Cardiac muscle cell (in vitro differentiated cells and primary cell): ENCODE data around the gene ARHGAP26. TPM values are rescaled to one million over a fixed set of nuclear protein-coding genes. Genes with fewer than 3 reads are reported as not detected.

Experiments used
- DNase-seq, 2 donors: peaks; one replicate each; pipeline versions ENCODE4 v3.0.0 to v3.0.0-alpha.2; 2010 to 2017; ENCODE audit warnings: low read depth in 1 of 2, low spot score in 1 of 2
- H3K27ac ChIP-seq: fragments of 200-600 bp; sonication (generic); 2 replicates; pipeline ENCODE4 v1.5.1; 2016
- H3K27me3 ChIP-seq: fragments of 200-600 bp; sonication (generic); 2 replicates; pipeline ENCODE4 v1.6.0; 2016; ENCODE audit warnings: control low read depth
- H3K36me3 ChIP-seq: fragments of 200-600 bp; sonication (generic); 2 replicates; pipeline ENCODE4 v1.5.1; 2016; ENCODE audit warnings: control low read depth
- H3K4me1 ChIP-seq: fragments of 200-600 bp; sonication (generic); 2 replicates; pipeline ENCODE4 v1.8.1; 2017; ENCODE audit warnings: low read depth, mild to moderate bottlenecking, mixed run types
- H3K4me3 ChIP-seq: fragments of 200-600 bp; sonication (generic); 2 replicates; pipeline ENCODE4 v1.5.1; 2016; ENCODE audit warnings: mild to moderate bottlenecking
- H3K9me3 ChIP-seq: fragments of 200-600 bp; sonication (generic); 2 replicates; pipeline ENCODE4 v1.5.1; 2017; ENCODE audit warnings: low read depth, mild to moderate bottlenecking, control low read depth
- polyA plus RNA-seq: library from polyadenylated mRNA; unstranded; fragments of >200 nt; fragmentation: Nextera tagmentation; extraction: Ambion mirVana; gene quantifications from 2 replicates; pipeline ENCODE4 v1.2.1, GENCODE V29; 2016
- total RNA-seq: library from RNA; depleted of rRNA; stranded (reverse); fragments of >200 nt; gene quantifications from 2 replicates; pipeline ENCODE4 v1.2.3, GENCODE V29; 2016
- TF ChIP-seq, protein P1 (sequence below): IDR thresholded peaks from 2 replicates; pipeline ENCODE4 v1.5.1; 2012; ENCODE audit warnings: low read depth, mild to moderate bottlenecking, low read length

ARHGAP26 gene
- total and polyA plus RNA-seq, 2 experiments from 2014 or later, result 12.7 to 16.2 TPM

DNA sequence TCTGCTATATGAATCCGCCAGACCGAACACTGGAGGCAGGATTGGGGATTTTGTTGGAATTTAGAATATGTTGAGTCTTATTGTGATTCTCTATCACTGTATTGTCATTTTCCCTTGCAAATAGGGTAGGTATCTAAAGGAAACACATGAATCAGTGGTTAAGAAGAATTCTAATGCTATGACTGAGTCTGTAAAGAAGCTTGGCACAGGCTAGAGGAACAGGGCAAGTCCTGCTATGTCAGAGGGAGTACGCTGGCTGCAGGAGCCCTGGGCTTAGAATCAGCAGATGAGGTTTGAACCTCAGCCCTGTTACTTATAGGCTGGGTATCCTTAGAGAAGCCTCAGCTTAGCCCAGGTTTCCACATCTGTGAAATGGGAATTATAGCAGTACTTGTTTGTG lies 435.2 kb downstream of the ARHGAP26 start:
- Histone ChIP-seq H3K27ac (no peak overlapping the region), H3K4me3 (no peak overlapping the region), H3K27me3 (no peaks in the 10 kb centered on the region), H3K4me1 (peaks cover 10% of the 10 kb centered on the region), H3K36me3 (no peaks in the 10 kb centered on the region), H3K9me3 (no peaks in the 10 kb centered on the region)
- peak in 1 of 2 donors; percentile 89 for DNase-seq
- TF ChIP-seq, protein P1, sequence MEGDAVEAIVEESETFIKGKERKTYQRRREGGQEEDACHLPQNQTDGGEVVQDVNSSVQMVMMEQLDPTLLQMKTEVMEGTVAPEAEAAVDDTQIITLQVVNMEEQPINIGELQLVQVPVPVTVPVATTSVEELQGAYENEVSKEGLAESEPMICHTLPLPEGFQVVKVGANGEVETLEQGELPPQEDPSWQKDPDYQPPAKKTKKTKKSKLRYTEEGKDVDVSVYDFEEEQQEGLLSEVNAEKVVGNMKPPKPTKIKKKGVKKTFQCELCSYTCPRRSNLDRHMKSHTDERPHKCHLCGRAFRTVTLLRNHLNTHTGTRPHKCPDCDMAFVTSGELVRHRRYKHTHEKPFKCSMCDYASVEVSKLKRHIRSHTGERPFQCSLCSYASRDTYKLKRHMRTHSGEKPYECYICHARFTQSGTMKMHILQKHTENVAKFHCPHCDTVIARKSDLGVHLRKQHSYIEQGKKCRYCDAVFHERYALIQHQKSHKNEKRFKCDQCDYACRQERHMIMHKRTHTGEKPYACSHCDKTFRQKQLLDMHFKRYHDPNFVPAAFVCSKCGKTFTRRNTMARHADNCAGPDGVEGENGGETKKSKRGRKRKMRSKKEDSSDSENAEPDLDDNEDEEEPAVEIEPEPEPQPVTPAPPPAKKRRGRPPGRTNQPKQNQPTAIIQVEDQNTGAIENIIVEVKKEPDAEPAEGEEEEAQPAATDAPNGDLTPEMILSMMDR, result no peak

- no peaks in the 10 kb centered on the region for H3K27me3 ChIP-seq
- H3K36me3 ChIP-seq, result no peaks in the 10 kb centered on the region
- H3K4me1 ChIP-seq, result peaks cover 7% of the 10 kb centered on the region
- no peak overlapping the region for H3K4me3 ChIP-seq
- H3K9me3 ChIP-seq, result no peaks in the 10 kb centered on the region
- TF ChIP-seq, protein P1, result no peak
- DNase-seq, result no peak
- H3K27ac ChIP-seq, result no peak overlapping the region
Observed at GRCh38 chr5:143205883-143206195, 435.7 kb downstream of the ARHGAP26 start.

DNA sequence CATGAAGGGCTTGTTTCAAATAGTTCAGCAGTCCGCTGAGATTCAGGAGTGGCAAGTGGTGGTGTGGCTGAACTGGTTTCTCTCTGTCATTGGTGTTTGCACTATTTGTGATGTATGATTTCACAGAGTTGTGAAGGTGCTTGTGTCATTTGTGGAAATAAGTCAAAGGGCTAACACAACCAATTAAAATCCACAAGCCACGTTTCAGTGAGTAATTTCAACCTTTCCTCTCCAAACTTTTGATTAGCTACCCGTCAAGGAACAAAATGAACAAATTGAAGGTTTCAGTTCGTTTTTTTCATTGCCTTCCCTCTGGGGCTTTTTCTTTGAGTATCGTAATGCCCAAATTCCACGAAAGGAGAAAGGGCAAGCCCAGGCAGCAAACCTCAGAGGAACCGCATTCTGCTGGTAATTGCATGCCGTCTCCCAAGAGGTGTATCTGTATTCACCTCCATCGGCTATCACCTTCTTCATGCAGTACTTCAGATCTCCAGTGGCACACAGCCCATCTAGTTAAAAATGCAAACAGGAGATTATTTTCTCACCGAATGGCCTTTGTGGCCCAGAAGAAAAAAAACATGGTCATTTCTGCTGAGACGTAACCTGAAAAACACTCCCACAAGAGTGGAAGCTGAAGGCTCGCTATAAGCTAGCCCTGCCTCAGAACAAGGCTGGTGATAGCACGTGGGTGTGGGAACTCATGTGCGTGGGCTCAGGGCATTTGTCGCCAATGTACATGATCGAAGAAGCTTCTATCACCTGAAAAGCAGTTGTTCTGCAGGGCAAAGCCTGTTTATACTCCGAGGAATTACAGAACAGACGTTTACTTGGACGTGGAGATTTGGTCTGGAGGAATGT lies 436.2 kb downstream of the ARHGAP26 start:
- Histone ChIP-seq H3K4me1 (peaks cover 4% of the 10 kb centered on the region), H3K36me3 (no peaks in the 10 kb centered on the region), H3K9me3 (no peaks in the 10 kb centered on the region), H3K27me3 (no peaks in the 10 kb centered on the region), H3K27ac (no peak overlapping the region), H3K4me3 (no peak overlapping the region)
- TF ChIP-seq, protein P1, result no peak
- DNase-seq, result no peak

GRCh38 chr5:143207058-143207457 lies 436.9 kb downstream of the ARHGAP26 start:
- TF ChIP-seq, protein P1, result no peak
- Histone ChIP-seq H3K36me3 (no peaks in the 10 kb centered on the region), H3K27me3 (no peaks in the 10 kb centered on the region), H3K9me3 (no peaks in the 10 kb centered on the region), H3K4me1 (peaks cover 4% of the 10 kb centered on the region), H3K4me3 (no peak overlapping the region), H3K27ac (no peak overlapping the region)
- no peak for DNase-seq

DNA sequence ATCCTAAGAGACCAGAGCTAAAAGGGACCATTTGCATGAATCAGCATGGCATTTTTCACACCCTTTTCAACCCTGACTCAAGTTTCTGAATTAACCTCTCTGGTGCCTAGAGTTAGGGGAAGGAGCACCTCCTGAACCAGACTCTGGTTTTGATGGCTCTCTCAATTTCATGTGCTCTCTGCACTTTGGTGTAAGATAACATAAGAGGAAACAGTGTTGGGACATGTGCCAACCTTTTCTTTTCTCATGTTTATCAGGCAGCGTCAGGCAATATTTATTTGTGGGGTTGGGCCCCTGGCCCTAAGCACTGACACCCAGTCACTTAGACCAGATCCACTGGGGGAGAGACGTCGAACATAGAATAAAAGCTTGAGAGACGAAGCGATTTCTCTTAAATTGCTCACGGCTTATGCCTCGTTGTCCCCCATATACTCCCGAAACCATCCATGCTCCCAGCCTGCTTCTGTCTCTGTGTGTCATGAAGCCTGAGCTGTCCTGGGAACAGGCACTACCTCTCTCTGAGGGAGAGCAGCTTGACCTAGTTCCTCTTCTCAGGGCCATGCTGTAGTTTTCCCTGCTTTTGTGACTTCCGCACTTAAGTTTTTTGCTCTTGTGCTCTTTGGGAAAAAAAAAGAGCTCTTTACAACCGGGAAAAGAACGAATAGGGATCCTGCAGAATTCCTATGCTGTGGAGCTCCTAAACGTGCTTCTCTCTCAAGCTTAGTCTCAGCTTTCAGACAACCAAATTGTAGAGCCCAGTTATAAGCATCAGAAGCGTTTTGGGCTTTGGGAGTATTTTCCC lies 437.6 kb downstream of the ARHGAP26 start:
- TF ChIP-seq, protein P1, result no peak
- DNase-seq, result no peak
- Histone ChIP-seq H3K27ac (no peak overlapping the region), H3K4me1 (peaks cover 4% of the 10 kb centered on the region), H3K9me3 (no peaks in the 10 kb centered on the region), H3K4me3 (no peak overlapping the region), H3K36me3 (no peaks in the 10 kb centered on the region), H3K27me3 (no peaks in the 10 kb centered on the region)
